ENCODE results near the gene MON2.
"Not testable (repeated sequence)": the region's sequence is repeated elsewhere in the genome, so short reads cannot be mapped to it uniquely, and the experiment has no call there.

Gene MON2

GRCh38 chr12:62471734-62472133, 5.1 kb downstream of the MON2 start:
- no peak for DNase-seq

- DNase-seq: no peak
Measured at GRCh38 chr12:62472472-62472871, 5.8 kb downstream of the MON2 start.

- DNase-seq: no peak
Measured at GRCh38 chr12:62481843-62482540, 15.4 kb downstream of the MON2 start.

DNA sequence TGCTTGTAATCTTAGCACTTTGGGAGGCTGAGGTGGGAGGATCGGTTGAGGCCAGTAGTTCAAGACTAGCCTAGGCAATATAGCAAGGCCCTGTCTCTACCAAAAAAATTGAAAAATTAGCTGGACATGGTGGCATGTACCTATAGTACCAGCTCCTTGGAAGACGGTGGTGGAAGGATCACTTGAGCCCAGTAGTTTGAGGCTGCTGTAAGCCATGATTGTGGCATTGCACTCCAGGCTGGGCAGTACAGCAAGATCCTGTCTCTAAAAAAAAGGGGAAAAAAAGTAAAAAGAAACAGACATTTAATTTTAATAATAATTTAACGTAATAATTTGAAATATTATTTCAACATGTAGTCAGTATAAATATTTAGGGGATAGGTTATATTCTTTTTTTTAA, 16.1 kb downstream of the MON2 start:
- no peak for DNase-seq

- no peak for DNase-seq
Measured at GRCh38 chr12:62484233-62484632, 17.6 kb downstream of the MON2 start.

DNA sequence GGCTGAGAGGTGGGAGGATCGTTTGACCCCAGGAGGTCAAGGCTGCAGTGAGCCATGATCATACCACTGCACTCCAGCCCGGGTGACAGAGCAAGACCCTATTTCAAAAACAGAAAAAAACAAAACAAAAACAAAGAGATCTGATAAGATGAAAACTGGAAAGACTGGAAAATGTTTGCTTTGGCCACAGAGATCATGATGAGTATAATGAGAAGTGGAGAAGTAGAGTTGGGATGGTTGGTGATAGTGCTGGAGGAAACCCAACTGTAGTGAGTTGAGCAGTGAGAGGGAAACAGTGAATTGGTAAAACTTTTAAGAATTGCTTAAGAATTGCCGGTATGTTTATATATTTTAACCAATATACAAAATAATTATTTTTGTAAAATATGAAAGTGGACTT, 39.2 kb downstream of the MON2 start:
- no peak for DNase-seq

- no peak for DNase-seq
Measured at GRCh38 chr12:62512901-62513300, 46.3 kb downstream of the MON2 start.

DNA sequence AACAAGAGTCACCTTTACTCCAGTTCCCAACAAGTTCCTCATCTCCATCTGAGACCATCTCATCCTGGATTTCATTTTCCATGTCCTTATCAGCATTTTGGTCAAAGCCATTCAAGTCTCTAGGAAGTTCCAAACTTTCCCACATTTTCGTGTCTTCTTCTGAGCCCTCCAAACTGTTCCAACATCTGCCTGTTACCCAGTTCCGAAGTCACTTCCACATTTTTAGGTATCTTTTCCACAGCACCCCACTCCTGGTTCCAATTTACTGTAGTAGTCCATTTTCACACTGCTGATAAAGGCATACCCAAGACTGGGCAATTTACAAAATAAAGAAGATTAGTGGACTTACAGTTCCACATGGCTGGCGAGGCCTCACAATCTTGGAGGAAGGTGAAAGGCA, 47.5 kb downstream of the MON2 start:
- not testable (repeated sequence) for DNase-seq

- no peak for DNase-seq
Measured at GRCh38 chr12:62516927-62517326, 50.3 kb downstream of the MON2 start.

DNA sequence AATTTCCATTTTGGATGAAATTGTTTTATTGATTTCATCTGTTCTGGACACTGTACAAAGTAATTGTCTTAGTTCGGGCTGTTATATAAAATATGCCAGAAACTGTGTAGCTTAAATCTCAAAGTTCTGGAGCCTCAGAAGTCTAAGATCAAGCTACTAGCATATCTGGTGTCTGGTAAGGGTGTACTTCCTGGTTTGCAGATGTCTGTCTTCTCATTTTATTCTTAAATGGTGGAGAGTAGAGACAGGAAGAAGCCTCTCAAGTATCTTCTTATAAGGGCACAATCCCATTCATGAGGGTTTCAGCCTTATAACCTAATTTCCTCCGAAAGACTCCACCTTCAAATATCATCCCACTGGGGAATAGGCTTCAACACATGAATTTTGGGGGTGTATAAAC, 51.3 kb downstream of the MON2 start:
- DNase-seq: no peak

DNA sequence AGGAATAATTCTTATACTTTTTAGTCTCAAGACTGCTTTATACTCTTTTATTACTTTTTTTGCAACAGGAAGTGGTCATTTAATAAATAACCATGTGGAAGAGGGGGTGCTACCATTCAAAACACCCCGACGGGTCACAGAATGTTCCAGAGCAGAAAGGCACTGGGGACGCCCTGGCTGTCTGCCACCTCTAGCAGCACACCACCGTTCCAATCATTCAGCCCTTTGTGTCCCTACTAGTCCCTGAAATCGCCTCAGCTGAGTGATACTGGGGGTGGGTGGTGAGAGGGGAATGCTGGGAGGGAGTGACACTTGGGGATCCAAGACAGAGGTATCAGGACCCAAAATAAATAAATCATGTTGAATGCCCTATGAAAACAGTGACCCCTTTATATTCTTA, 52.4 kb downstream of the MON2 start:
- DNase-seq: no peak

GRCh38 chr12:62520361-62520760, 53.7 kb downstream of the MON2 start:
- DNase-seq: no peak

DNA sequence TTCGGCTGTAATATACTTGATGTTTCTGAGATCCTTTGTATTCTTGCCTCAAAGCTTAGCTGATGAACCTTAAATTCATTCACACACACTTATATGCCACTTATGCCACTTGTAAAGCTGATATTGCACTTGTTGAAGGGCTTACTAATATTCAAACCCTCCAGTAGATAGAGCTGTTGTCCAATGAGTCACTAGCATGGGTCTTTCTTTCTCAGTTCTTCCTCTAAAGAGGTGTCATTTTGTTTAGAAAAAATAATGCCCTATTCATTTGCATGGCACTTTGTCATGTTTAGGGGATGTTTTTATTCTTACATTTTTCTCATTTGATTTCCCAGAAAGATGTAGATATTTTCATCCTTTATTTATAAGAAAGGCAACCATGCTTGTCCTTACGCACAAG, 56.4 kb downstream of the MON2 start:
- no peak for DNase-seq

- DNase-seq: no peak
Measured at GRCh38 chr12:62523619-62524018, 57.0 kb downstream of the MON2 start.

- no peak for DNase-seq
Measured at GRCh38 chr12:62525271-62525670, 58.6 kb downstream of the MON2 start.

DNA sequence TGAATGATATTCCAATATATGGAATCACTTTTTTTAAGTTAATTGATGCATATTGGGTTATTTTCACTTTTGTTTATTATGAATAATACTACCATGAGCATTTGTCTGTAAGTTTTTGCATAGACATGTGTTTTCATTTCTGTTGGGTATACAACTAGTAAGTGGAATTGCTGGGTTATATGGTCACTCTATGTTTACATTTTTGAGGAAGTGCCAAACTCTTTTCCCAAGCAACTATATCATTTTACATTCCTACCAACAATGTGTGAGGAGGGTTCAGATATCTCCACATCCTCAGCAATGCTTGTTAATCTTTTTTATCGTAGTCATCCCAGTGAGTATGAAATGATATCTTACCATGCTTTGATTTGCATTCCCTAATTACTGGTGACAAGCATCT, 64.0 kb downstream of the MON2 start:
- no peak for DNase-seq

GRCh38 chr12:62532333-62532732, 65.7 kb downstream of the MON2 start:
- no peak for DNase-seq

DNA sequence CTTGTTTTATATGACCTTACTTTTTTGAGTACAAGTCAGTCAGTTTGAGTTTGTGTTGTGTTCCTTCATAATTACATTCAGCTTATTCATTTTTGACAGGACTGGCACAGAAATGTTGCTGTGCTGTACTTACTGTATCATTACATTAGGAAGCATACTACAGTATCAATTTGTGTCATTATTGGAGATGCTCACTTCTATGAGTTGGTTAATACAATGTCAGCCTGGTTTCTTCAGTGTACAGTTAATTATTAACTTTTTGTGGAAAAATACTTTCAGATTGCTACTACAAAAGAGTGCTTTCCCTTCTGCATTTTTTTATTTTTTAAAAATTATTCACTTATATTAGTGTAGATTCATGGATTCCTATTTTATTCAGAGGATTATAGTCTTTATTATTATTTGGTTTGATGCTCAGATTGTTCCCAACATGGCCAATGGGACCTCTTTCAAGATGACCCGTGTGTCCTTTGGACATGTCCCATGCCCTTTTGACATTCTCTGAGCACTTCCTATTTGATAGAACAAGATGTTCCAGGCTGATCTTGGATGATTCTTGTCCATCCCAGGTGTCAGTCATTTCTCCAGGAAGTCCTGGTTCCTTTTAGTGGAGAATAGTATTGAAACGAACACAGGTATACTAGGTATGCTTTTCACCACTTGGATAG, 66.6 kb downstream of the MON2 start:
- no peak for DNase-seq

DNA sequence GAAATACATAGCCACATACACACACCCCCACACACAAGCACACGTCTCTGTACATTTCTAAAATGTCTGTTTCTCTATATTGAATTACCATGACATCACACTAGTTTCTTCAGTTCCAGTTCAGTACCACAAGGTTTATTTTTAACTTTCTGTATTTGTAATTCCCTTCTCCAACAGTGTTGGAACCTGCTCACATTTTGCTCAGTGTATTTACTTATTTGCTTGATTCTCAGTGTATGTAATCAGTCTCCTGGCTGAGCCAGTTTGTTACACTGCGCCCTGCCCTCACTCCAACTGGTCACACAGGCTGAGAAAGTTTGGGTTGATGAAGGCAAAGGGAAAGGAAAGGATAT, 67.1 kb downstream of the MON2 start:
- DNase-seq: no peak

DNA sequence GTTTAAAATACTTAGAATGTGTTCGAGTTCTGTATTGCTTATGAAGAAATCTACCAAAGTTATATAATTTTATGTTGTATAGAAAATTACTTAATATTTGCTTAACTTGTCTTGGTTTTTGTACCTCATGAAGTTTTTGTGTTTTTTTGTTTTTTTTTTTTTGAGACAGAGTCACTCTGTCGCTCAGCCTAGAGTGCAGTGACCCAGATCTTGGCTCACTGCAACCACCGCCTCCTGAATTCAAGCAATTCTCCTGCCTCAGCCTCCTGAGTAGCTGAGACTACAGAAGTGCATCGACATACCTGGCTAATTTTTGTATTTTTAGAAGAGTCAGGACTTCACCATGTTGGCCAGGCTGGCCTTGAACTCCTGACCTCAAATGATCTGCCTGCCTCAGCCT, 69.9 kb downstream of the MON2 start:
- no peak for DNase-seq

DNA sequence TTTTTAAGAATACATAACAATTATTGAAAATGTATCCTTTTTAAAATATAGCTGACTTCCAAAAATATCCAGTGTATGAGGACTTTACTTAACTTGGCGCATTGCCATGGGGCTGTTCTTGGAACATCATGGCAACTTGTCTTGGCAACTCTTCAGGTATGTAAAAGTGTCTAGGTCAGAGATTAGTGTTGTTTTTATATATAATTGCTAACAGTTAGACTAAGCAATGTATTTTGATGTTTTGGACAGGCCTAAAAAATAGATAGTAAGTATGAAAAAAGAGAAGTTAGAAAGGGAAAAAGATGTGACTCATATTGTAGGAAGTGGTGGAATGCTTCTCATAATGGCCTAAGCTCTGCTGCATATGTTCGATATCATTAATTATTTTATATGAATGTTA, 70.9 kb downstream of the MON2 start:
- no peak for DNase-seq

GRCh38 chr12:62540354-62540753, 73.7 kb downstream of the MON2 start:
- DNase-seq: no peak

- DNase-seq: no peak
Measured at GRCh38 chr12:62542814-62543213, 76.2 kb downstream of the MON2 start.

DNA sequence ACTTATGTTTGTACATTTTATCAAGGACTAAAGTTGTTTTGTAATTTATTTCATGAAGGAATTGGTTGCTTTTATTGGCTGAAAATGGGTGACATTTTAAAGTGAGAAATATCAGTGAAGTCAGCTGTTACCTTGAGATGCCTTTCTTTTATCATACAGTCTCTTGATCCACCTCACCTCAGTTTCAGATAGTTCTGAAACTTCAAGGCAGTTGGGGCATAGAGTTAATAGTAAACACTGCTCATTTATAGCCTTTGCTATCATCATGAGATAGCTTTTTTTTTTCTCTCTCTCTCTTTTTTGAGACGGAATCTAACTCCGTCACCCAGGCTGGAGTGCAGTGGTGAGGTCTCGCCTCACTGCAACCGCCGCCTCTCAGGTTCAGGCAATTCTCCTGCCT, 76.7 kb downstream of the MON2 start:
- no peak for DNase-seq

DNA sequence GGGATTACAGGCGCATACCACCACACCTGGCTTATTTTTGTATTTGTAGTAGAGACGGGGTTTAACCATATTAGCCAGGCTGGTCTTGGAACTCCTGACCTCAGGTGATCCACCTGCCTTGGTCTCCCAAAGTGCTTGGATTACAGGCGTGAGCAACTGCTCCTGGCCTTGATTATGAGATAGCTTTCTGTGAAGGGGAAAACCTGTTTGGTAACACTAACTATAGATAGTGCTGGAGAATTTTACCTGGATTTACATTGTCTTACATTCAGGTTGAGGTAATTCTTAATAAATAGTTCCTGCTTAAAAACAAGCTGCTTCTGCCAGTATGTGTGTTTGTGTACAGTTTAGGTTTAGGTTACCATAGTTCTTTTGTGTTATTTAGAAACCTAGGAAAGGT, 77.1 kb downstream of the MON2 start:
- no peak for DNase-seq

All from activated gamma-delta T cell (primary cell).